GM21723 (cell line): ENCODE measurements around the gene EGFL7.
"Not testable (repeated sequence)": the region's sequence is repeated elsewhere in the genome, so short reads cannot be mapped to it uniquely, and the experiment has no call there.

ENCODE experiments used
- ATAC-seq: cut with Tn5 transposase; IDR thresholded peaks from one replicate; pipeline ENCODE4 v1.9.1; 2021; ENCODE audit warnings: mild to moderate bottlenecking, moderate library complexity; ENCODE audit not compliant: unreplicated experiment

Gene EGFL7

DNA sequence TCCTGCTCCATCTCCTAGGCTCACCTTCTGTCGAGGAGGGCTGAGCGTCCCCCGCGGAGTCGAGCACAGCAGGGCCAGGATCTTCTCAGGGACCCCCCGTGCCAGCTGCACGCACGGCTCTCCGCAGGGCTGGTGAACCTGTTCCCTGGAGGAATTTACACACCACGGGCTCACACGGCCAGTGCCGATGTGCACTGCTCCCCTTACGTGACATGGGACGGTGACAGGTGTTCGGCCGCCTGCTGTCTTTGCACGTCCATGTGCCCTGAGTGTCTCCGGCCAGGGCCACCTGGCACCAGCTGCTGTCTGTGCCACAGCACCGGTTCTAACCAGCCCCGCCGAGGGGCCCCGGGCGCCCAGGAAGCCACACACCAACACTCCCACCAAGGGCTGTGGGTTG is 33.2 kb downstream of the EGFL7 start:
- no peak for ATAC-seq

DNA sequence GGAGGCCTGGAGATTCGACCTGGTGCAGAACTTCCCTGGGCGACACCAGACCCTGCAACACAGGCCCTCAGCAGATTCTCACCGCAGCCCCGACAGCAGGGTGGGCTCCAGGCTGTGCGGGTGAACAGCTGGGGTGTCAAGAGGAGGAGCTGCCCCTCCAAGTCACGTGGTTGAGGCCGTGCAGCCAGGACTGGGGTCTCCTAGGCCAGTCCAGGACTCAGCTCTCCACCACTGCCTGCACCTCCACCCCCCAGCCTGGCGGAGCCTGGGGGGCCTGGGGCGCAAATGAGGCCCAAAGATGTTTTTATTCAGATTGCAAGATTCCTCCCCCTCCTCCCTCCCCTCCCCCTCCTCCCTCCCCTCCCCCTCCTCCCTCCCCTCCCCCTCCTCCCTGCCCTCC is 33.8 kb downstream of the EGFL7 start:
- no peak for ATAC-seq

DNA sequence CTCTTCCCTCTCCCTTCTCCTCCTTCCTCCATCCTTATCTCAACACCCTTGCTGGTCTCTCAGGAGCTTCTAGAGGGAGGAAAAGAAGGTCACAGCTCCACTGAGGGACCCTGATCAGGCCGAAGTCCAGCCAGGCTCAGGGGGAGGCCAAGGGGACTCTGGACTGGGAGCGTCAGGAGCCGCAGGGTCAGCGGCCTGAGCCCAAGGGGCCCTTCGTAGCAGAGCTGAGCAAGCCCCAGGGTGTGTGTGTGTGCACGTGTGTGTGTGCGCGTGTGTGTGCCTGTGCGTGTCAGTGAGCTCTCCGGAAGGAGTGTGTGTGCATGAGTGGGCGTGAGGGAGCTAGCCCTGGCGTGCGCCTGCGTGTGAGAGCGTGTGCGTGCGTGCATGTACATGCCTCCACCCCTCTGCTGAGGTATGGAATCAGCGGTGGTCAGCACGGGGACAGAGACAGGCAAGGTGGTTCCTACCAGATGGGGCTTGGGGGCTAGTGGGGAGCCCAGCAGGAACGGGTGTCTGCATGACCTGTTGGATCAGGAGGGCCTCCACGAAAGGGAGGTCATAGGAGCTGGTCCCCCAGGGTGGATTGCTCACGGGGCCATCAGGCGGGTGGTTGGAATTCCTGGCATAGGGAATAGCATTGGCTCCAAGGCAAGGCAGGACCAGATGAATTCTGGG is 34.6 kb downstream of the EGFL7 start:
- no peak for ATAC-seq

- ATAC-seq: no peak
These were observed 35.3 kb downstream of the EGFL7 start for GRCh38 chr9:136697821-136698526.

DNA sequence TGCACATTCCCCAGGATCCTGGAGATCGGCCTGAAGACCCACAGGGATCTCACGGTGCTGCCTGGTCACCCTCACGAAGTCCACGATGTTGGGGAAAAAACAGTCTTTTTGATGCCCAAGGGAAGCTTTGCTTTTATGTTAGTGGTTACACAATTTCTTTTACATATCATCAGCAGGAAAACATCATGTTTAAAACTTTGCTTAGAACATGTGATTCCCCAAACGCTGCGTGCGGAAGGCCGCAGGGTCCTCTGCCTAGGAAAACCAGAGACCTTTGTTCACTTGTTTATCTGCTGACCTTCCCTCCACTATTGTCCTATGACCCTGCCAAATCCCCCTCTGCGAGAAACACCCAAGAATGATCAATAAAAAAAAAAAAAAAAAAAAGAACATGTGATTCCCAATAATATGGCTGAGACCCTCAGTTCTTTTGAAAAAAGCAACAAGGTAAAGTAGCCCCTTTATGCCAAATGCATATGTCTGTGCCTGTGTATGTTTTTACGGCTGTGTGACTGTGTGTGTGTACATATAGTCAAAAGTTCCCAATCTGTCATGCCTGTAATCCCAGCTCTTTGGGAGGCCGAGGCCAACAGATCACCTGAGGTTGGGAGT is 36.0 kb downstream of the EGFL7 start:
- ATAC-seq: no peak

DNA sequence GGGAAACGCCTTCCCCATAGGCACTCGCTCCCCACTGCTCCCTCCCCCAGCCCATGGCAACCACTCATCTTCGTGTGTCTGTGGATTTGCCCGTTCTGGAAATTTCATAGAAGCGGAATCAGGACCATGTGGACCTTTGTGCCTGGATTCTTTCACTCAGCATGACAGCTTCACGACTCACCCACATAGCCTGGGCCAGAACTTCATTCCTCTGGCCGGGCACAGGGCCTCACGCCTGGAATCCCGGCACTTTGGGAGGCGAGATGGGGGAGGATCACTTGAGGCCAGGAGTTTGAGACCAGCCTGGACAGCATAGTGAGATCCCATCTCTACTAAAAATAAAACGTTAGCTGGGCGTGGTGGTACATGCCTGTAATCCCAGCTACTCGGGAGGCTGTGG is 37.6 kb downstream of the EGFL7 start:
- no peak for ATAC-seq

GRCh38 chr9:136700959-136701667 is 38.4 kb downstream of the EGFL7 start:
- ATAC-seq: peak; percentile 75

GRCh38 chr9:136701668-136702053 is 38.9 kb downstream of the EGFL7 start:
- peak; percentile 8 for ATAC-seq

- ATAC-seq: no peak
These were observed 40.7 kb downstream of the EGFL7 start for GRCh38 chr9:136703276-136703860.

DNA sequence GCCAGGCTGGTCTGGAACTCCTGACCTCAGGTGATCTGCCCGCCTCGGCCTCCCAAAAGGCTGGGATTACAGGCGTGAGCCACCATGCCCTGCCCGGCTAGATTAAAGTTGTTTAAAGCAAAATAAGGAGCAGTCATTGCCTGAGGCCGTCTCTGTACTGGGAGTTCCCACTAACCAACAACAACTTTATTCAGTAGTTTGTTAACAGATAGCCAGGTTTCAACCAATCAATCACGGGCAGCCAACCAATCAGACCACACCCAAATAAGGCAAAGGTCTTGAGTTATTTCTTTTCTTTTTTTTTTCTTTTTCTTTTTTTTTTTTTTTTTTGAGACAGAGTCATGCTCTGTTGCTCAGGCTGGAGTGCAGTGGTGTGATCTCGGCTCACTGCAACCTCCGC is 42.0 kb downstream of the EGFL7 start:
- not testable (repeated sequence) for ATAC-seq

DNA sequence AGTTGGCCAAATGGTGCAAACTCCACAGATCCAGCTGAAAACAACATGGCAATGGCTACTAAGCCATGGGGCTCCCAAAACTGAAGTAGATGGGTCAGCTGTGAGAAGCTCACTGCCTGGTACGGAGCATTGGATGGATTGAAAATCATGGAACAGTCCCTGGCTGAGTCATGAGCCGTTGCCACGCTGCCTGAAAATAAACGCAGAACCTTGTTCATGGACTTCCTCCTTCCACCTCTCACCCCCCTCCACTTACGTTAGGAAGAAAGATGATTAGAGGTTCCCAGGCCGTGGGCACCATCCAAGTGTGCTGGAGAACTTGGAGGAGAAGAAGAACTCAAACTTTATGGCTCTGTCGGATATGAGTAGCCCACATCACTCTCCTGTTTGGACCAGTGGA is 42.8 kb downstream of the EGFL7 start:
- no peak for ATAC-seq

GRCh38 chr9:136707011-136707410 is 44.3 kb downstream of the EGFL7 start:
- ATAC-seq: no peak

DNA sequence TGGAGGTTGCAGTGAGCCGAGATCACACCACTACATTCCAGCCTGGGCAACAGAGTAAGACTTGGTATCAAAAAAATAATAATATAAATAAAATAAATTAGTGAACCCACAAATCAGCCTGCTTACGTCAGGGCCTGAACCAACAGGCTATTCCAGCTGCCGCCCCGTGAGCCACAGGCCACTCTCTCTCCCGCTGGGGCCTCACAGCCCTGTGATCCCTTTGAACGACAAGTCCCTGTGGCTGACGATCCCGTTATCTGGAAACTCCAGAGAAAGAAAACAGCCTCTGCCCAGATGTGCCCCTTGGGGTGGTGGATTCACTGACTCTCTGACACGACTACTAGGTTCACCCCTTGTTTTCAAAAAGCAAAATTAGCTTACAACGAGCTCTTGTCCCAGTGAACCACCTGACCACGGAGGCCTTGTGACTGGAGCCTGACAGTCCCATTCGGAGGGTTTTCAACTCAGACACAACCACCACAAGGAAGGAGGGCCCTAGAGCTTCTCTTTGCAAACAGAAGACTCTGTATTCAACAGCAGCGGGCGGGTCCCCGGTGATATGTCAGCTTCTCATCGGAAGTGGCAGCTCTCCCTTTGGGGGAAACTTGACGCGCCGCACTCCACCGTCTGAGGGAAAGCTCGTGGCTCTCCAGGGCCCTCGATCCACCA is 45.3 kb downstream of the EGFL7 start:
- ATAC-seq: no peak

DNA sequence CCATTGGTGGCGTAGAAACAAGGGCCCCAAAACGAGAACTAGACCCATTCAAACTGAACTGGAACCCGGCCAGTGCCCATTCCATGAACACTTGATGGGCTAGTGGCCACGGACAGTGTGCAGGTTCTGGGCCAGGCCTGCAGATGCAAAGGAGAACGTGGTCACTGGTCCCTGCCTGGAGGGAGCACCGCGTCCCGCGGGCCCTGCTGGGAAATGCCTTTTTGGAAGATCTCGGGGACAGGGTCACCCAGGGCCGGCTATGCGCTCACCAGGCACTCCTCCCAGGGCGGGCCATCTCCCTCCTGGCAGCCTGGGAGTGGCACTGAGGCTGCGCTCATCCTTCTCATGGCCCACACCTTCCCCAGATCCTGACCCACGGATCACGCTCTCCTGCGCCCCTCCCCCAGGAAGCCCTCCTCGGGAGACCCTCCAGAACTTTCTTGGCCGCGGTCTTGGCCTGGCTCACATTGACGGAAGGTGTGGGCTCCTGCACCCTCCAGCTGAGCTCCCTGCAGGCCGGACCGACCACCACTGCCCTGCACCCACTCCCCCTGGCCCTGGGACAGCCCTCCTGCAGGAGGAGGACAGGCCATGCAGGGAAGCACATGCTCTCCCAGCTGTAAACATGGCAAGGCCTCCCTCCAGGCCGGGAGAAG is 46.9 kb downstream of the EGFL7 start:
- no peak for ATAC-seq

DNA sequence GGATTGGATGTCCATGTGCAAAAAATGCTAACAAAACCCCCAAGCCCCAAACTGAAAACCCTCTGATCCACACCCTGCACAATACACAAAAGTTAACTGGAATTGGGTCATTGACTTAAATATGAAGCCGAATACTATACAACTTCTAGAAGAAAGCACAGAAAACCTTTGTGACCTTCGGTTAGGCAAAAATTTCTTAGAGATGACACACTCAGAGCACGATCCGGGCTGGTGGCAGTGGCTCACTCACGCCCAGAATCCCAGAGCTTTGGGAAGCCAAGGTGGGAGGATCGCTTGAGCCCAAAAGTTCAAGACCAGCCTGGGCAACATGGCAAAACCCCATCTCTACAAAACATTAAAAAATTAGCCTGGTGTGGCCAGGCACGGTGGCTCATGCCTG is 47.8 kb downstream of the EGFL7 start:
- ATAC-seq: no peak

DNA sequence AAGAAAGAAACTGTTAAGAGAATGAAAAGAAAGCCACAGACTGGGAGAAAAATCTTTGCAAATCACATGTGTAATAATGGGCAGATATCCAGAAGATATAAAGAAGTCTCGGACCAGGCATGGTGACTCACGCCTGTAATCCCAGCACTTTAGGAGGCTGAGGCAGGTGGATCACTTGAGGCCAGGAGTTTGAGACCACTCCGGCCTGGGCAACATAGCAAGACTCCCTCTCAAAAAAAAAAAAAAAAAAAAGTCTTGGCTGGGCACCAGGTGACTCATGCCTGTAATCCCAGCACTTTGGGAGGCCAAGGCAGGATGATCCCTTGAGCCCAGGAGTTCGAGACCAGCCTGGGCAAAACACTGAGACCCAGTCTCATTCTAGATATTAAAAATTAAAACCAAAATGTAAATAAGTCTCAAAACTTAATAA is 48.5 kb downstream of the EGFL7 start:
- ATAC-seq: not testable (repeated sequence)

GRCh38 chr9:136711751-136712689 is 49.3 kb downstream of the EGFL7 start, which contains the start of gene DIPK1B:
Gene DIPK1B, plus strand, starts transcription at chr9:136712572. Its CDS starts 94 bp downstream, at chr9:136712666.
- no peak for ATAC-seq

DNA sequence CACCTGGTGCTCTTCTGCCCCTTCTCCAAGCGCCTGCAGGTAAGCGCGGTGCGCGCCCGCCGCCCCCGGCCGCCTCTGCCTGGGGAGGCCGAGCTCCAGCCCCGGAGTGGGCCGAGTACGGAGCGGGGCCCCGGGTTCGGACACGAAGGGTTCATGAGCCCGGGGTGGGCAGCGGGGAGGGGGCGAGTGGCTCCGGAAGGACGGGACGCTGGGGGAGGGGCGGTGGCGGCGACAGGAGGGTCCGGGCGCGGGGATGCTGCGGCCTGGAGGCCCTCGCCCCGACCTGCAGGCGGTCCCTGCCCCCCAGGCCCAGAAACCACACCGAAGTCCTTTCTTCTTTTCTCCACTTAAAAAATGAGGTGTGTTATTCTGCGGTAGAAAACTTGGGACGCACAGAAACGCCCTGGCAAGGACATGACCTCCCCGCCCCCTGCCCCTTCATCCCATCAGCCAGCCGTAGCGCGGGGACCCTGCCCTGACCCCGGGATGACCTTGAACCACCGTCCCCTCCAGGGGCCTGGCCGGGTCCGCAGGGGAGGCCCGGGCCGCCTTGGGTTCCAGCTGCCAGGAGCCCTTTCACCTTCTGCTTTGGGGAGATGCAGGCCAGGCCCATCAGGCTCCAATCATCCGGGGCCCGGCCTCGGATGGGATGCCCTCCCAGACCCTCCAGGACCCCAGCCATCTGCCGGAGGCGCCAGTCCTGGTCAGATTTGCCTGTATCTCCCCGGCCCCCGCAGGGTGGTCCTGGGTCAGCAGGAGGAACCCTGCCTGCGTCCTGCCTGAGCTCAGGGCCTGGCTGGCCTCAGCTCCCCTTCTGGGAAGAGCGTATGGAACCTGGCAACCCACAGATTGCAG is 50.2 kb downstream of the EGFL7 start:
- no peak for ATAC-seq
